ENCODE data around the gene CD200R1L.

The CD200R1L gene

GRCh38 chr3:112779011-112779410, 67.7 kb downstream of the CD200R1L start:
- TF ChIP-seq CTCF (IDR thresholded peaks at IDR 0.05; ENCODE audit: borderline replicate concordance, control extremely low read depth, extremely low read depth, insufficient read depth, missing control alignments): no peak
- DNase-seq (ENCODE audit: low spot score): no peak
- in situ Hi-C loops (cut with MboI; ENCODE audit: low sequenced_read_pairs, unreplicated experiment): no loop called here

GRCh38 chr3:112778353-112778948, 68.2 kb downstream of the CD200R1L start:
- no peak for DNase-seq (ENCODE audit: low spot score)
- in situ Hi-C loops (cut with MboI; ENCODE audit: low sequenced_read_pairs, unreplicated experiment): no loop called here
- no peak for TF ChIP-seq CTCF (IDR thresholded peaks at IDR 0.05; ENCODE audit: borderline replicate concordance, control extremely low read depth, extremely low read depth, insufficient read depth, missing control alignments)

DNA sequence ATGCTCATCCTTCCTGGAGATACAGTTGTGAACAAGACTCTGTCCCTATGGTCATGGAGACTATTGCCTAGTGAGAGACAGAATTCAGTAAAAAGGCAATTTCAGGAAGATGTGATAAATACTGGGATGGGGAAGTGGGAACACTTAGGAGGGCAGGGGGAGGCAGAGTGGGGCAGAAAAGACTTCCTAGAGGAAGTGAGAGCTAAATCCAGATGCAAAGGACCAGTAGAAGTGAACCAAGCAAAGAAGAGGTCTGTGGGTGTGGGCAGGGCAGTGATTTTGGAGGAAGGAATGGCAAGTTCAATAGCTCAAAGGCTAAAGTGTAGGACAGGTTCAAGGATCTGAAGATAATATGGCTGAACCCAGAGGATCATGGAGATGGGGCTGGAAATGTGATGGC, 68.9 kb downstream of the CD200R1L start:
- DNase-seq (ENCODE audit: low spot score): no peak
- in situ Hi-C loops (cut with MboI; ENCODE audit: low sequenced_read_pairs, unreplicated experiment): no loop called here
- TF ChIP-seq CTCF (IDR thresholded peaks at IDR 0.05; ENCODE audit: borderline replicate concordance, control extremely low read depth, extremely low read depth, insufficient read depth, missing control alignments): no peak

- in situ Hi-C loops (cut with MboI; ENCODE audit: low sequenced_read_pairs, unreplicated experiment): no loop called here
- no peak for TF ChIP-seq CTCF (IDR thresholded peaks at IDR 0.05; ENCODE audit: borderline replicate concordance, control extremely low read depth, extremely low read depth, insufficient read depth, missing control alignments)
- no peak for DNase-seq (ENCODE audit: low spot score)
Measured at GRCh38 chr3:112776836-112777235, 69.8 kb downstream of the CD200R1L start.

- in situ Hi-C loops (cut with MboI; ENCODE audit: low sequenced_read_pairs, unreplicated experiment): no loop called here
- no peak for TF ChIP-seq CTCF (IDR thresholded peaks at IDR 0.05; ENCODE audit: borderline replicate concordance, control extremely low read depth, extremely low read depth, insufficient read depth, missing control alignments)
- DNase-seq (ENCODE audit: low spot score): no peak
Measured at GRCh38 chr3:112776000-112776399, 70.7 kb downstream of the CD200R1L start.

DNA sequence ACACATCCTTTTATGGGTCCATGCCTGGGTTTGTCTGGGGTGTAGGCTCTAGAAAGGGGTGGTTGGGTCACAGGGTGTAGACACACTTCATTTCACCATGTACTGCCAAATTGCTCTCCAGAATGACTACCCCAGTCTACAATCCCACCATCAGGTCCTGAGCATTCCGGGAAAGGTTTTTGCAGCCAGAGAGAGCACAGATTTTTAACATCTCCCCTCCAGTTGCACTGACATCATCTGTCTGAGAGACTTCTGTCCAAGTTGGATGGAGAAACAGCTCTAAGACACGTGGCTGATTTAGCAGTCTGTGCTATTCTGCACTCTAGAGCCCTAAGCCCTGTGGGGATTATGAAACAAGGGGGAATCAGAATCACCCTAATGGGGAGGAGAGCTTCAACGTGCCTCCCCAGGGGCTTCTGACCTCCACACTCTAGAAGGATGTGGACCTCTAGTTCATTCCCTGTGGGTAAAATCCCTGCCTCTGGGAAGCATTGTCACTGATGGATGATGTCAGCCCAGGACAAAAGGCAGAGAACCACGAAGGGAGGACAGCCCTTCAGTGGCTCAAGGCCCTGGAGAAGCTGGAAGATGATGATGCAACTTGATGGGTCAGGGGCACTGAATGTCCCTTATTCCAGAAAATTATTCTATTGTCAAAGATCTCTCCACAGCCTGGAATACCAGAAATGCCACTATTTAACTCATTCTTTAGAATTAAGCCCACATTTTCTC, 71.5 kb downstream of the CD200R1L start:
- in situ Hi-C loops (cut with MboI; ENCODE audit: low sequenced_read_pairs, unreplicated experiment): no loop called here
- TF ChIP-seq CTCF (IDR thresholded peaks at IDR 0.05; ENCODE audit: borderline replicate concordance, control extremely low read depth, extremely low read depth, insufficient read depth, missing control alignments): no peak
- no peak for DNase-seq (ENCODE audit: low spot score)

Measured in GM13976 (cell line).